HepG2 (cell line): Measurements from ENCODE around the gene ZNF547. TPM values are rescaled to one million over a fixed set of nuclear protein-coding genes. Genes with fewer than 3 reads are reported as not detected.
A peak's percentile ranks its signal among the peaks of the same experiment; 100 is the strongest.

Source experiments
- ARID5B ChIP-seq: IDR thresholded peaks from 2 replicates; pipeline ENCODE4 v1.4.0; 2020; ENCODE audit warnings: mild to moderate bottlenecking, missing genetic modification reagents
- EED ChIP-seq: sonication (generic); formaldehyde crosslinking; IDR thresholded peaks from 2 replicates; pipeline ENCODE4 v1.5.0; 2020; ENCODE audit warnings: mild to moderate bottlenecking, missing genetic modification reagents
- GMEB2 ChIP-seq: IDR thresholded peaks from 2 replicates; pipeline ENCODE4 v1.6.1; 2016; ENCODE audit warnings: missing biosample characterization, missing genetic modification reagents, low read depth
- KLF11 ChIP-seq: IDR thresholded peaks from 2 replicates; pipeline ENCODE4 v1.6.1; 2016; ENCODE audit warnings: missing compliant biosample characterization
- LBX2 ChIP-seq: sonication (generic); formaldehyde crosslinking; IDR thresholded peaks from 2 replicates; pipeline ENCODE4 v1.5.0; 2020; ENCODE audit warnings: missing genetic modification reagents, mild to moderate bottlenecking, borderline replicate concordance
- LRRFIP1 ChIP-seq: sonication (generic); formaldehyde crosslinking; conservative IDR thresholded peaks from 2 replicates; pipeline ENCODE4 v1.4.0; 2020; ENCODE audit warnings: missing genetic modification reagents
- MYPOP ChIP-seq: sonication (generic); formaldehyde crosslinking; IDR thresholded peaks from 2 replicates; pipeline ENCODE4 v1.8.1; 2023; ENCODE audit warnings: mild to moderate bottlenecking, moderate library complexity, missing genetic modification reagents
- RERE ChIP-seq: IDR thresholded peaks from 2 replicates; pipeline ENCODE4 v1.6.1; 2016; ENCODE audit warnings: low read depth, missing genetic modification reagents, missing compliant biosample characterization
- ZNF549 ChIP-seq: sonication (generic); formaldehyde crosslinking; IDR thresholded peaks from 2 replicates; pipeline ENCODE4 v1.5.0; 2020; ENCODE audit warnings: missing genetic modification reagents
- polyA plus RNA-seq, 8 experiments: library from polyadenylated mRNA; depleted of rRNA in 3 of 8; stranded (reverse) in 7 of 8; unstranded in 1 of 8; fragments of >200 nt; fragmentation: Illumina TruSeq in 4 of 8; extraction: Trizol in 4 of 8; gene quantifications; 2 replicates each; pipeline versions ENCODE4 v1.2.1 to v1.2.3, GENCODE V29; 2011 to 2016; ENCODE audit warnings: low read depth in 4 of 8, missing spikeins in 1 of 8, mixed read lengths in 1 of 8; ENCODE audit not compliant: insufficient read depth in 1 of 8
- total RNA-seq, 5 experiments: library from RNA; depleted of rRNA; stranded (reverse); fragments of >200 nt; fragmentation: Illumina TruSeq; extraction: Trizol; gene quantifications; 2 replicates each; pipeline ENCODE4 v1.2.3, GENCODE V29; 2016; ENCODE audit warnings: low read depth in 1 of 5

Gene ZNF547
- total and polyA plus RNA-seq, 2 of the 13 experiments (the other 11 are each of a cell fraction or from before 2014, with no cell fraction given), result 2.0 to 2.6 TPM

- TF ChIP-seq LRRFIP1 (CRISPR knock-in tag) (no peak), ARID5B (CRISPR knock-in tag) (peak; percentile 38; the same call in 1 of the 2 replicates), KLF11 (CRISPR knock-in tag) (no peak), RERE (CRISPR knock-in tag) (no peak), LBX2 (CRISPR knock-in tag) (peak; percentile 50; the same call in 1 of the 2 replicates), EED (peak; percentile 65; the same call in 1 of the 2 replicates), GMEB2 (CRISPR knock-in tag) (peak; percentile 65), ZNF549 (CRISPR knock-in tag) (no peak), MYPOP (peak; percentile 21; the same call in 1 of the 2 replicates)
Observed at GRCh38 chr19:57320180-57321084, 42.9 kb upstream of the ZNF547 start, which contains the start of gene ZNF543 (continued).
